Measurements from ENCODE around the gene ATP2B1.

GRCh38 chr12:89603678-89604077, 105.0 kb downstream of the ATP2B1 start:
- TF ChIP-seq CTCF (conservative IDR thresholded peaks at IDR 0.05; ENCODE audit: low read depth, low read length) (no peak), EZH2phosphoT487 (IDR thresholded peaks at IDR 0.05; ENCODE audit: borderline replicate concordance, low read length) (no peak), EZH2 (IDR thresholded peaks at IDR 0.05; ENCODE audit: low read length, unreplicated experiment) (no peak)
